Smooth muscle cell (in vitro differentiated cells): ENCODE results near the gene RIPOR1. TPM values are rescaled to one million over a fixed set of nuclear protein-coding genes. Genes with fewer than 3 reads are reported as not detected.

Source experiments
- DNase-seq: peaks from one replicate; lab custom pipeline; 2025; ENCODE audit not compliant: unreplicated experiment; lab: John Stamatoyannopoulos, UW
- H2AFZ ChIP-seq: fragments of 200-600 bp; sonication (generic); 2 replicates; pipeline ENCODE4 v1.6.0; 2016; ENCODE audit warnings: antibody characterized with exemption, low read depth, mild to moderate bottlenecking
- H3F3A ChIP-seq: fragments of 200-600 bp; sonication (generic); 2 replicates; pipeline ENCODE4 v1.6.0; 2017; ENCODE audit warnings: antibody characterized with exemption, low read depth
- H3K27ac ChIP-seq: fragments of 200-600 bp; sonication (generic); 2 replicates; pipeline ENCODE4 v1.5.1; 2016; ENCODE audit warnings: low read depth, mild to moderate bottlenecking
- H3K27me3 ChIP-seq: fragments of 200-600 bp; sonication (generic); 2 replicates; pipeline ENCODE4 v1.6.1; 2016; ENCODE audit warnings: low read depth, mild to moderate bottlenecking
- H3K36me3 ChIP-seq: fragments of 200-600 bp; sonication (generic); 2 replicates; pipeline ENCODE4 v1.5.1; 2016; ENCODE audit warnings: low read depth
- H3K4me1 ChIP-seq: fragments of 200-600 bp; sonication (generic); 2 replicates; pipeline ENCODE4 v1.5.1; 2016; ENCODE audit warnings: low read depth
- H3K4me2 ChIP-seq: fragments of 200-600 bp; sonication (generic); 2 replicates; pipeline ENCODE4 v1.6.0; 2016; ENCODE audit warnings: mild to moderate bottlenecking
- H3K4me3 ChIP-seq: fragments of 200-600 bp; sonication (generic); 2 replicates; pipeline ENCODE4 v1.5.1; 2016; ENCODE audit warnings: mild to moderate bottlenecking
- H3K79me2 ChIP-seq: fragments of 200-600 bp; sonication (generic); 2 replicates; pipeline ENCODE4 v1.6.0; 2016; ENCODE audit warnings: low read depth, mild to moderate bottlenecking
- H3K9ac ChIP-seq: fragments of 200-600 bp; sonication (generic); 2 replicates; pipeline ENCODE4 v1.6.0; 2016; ENCODE audit warnings: low read depth
- H3K9me3 ChIP-seq: fragments of 200-600 bp; sonication (generic); replicated peaks from 2 replicates; pipeline ENCODE4 v1.5.1; 2016; ENCODE audit warnings: low read depth
- H4K20me1 ChIP-seq: fragments of 200-600 bp; sonication (generic); 2 replicates; pipeline ENCODE4 v1.6.0; 2016; ENCODE audit warnings: low read depth
- CTCF ChIP-seq: fragments of 200-600 bp; sonication (generic); IDR thresholded peaks from 2 replicates; pipeline ENCODE4 v1.5.1; 2017; ENCODE audit warnings: borderline replicate concordance, mild to moderate bottlenecking, antibody characterized with exemption; ENCODE audit not compliant: insufficient read depth, poor library complexity, severe bottlenecking
- WGBS: methylation state at CpG from one replicate; pipeline ENCODE4 v1.1.7; 2016; ENCODE audit warnings: low lambda C conversion rate; 5-methylcytosine and 5-hydroxymethylcytosine counted together
- polyA plus RNA-seq: library from polyadenylated mRNA; unstranded; fragments of >200 nt; fragmentation: Nextera tagmentation; extraction: Ambion mirVana; gene quantifications from 2 replicates; pipeline ENCODE4 v1.2.1, GENCODE V29; 2016
- total RNA-seq: library from RNA; depleted of rRNA; stranded (reverse); fragments of >200 nt; gene quantifications from 2 replicates; pipeline ENCODE4 v1.2.3, GENCODE V29; 2014

The RIPOR1 gene
- total and polyA plus RNA-seq, 2 experiments from 2014 or later, result 26.6 to 47.3 TPM

GRCh38 chr16:67518676-67519075, 10.0 kb upstream of the RIPOR1 start:
- H3K27ac ChIP-seq, result no peak overlapping the region
- H3K4me2 ChIP-seq, result no peak overlapping the region
- no peak for DNase-seq
- no peaks in the 10 kb centered on the region for H3K9me3 ChIP-seq
- H3K27me3 ChIP-seq, result no peaks in the 10 kb centered on the region
- H3K4me3 ChIP-seq, result no peak overlapping the region
- no peaks in the 10 kb centered on the region for H4K20me1 ChIP-seq
- peaks cover 17% of the 10 kb centered on the region for H3F3A ChIP-seq
- no peaks in the 10 kb centered on the region for H3K79me2 ChIP-seq
- H3K36me3 ChIP-seq, result no peaks in the 10 kb centered on the region
- no peak overlapping the region for H3K9ac ChIP-seq
- H2AFZ ChIP-seq, result no peak overlapping the region
- WGBS, result 94% methylated on average over 8 of the region's 8 CpGs
- peaks cover 3% of the 10 kb centered on the region for H3K4me1 ChIP-seq
- TF ChIP-seq CTCF, result no peak

- H3K27ac ChIP-seq, result no peak overlapping the region
- H3K36me3 ChIP-seq, result no peaks in the 10 kb centered on the region
- no peaks in the 10 kb centered on the region for H3K9me3 ChIP-seq
- no peak overlapping the region for H3K4me2 ChIP-seq
- DNase-seq, result no peak
- no peak overlapping the region for H3K4me3 ChIP-seq
- H3K27me3 ChIP-seq, result no peaks in the 10 kb centered on the region
- peaks cover 17% of the 10 kb centered on the region for H3F3A ChIP-seq
- 92% methylated on average over 4 of the region's 4 CpGs for WGBS
- no peaks in the 10 kb centered on the region for H4K20me1 ChIP-seq
- peaks cover 3% of the 10 kb centered on the region for H3K4me1 ChIP-seq
- H2AFZ ChIP-seq, result no peak overlapping the region
- H3K9ac ChIP-seq, result no peak overlapping the region
- TF ChIP-seq CTCF, result no peak
- no peaks in the 10 kb centered on the region for H3K79me2 ChIP-seq
These were observed 9.4 kb upstream of the RIPOR1 start for GRCh38 chr16:67519242-67519641.

GRCh38 chr16:67521095-67521804, 7.4 kb upstream of the RIPOR1 start:
- Histone ChIP-seq H4K20me1 (no peaks in the 10 kb centered on the region), H3F3A (peaks cover 9% of the 10 kb centered on the region)

More at GRCh38 chr16:67521095-67521804, 7.4 kb upstream of the RIPOR1 start:
- peak; percentile 90 for DNase-seq
- H3K27me3 ChIP-seq, result no peaks in the 10 kb centered on the region
- H3K79me2 ChIP-seq, result no peaks in the 10 kb centered on the region
- peak; percentile 76 for TF ChIP-seq CTCF
- H3K4me3 ChIP-seq, result peak overlapping the region; percentile 59
- H3K4me2 ChIP-seq, result peak overlapping the region; percentile 89
- no peaks in the 10 kb centered on the region for H3K36me3 ChIP-seq
- WGBS, result under 1% methylated on average over 25 of the region's 25 CpGs
- peak overlapping the region; percentile 95 for H3K27ac ChIP-seq
- no peaks in the 10 kb centered on the region for H3K9me3 ChIP-seq
- peak overlapping the region; percentile 60 for H2AFZ ChIP-seq
- peak overlapping the region; percentile 80 for H3K9ac ChIP-seq
- H3K4me1 ChIP-seq, result peaks cover 3% of the 10 kb centered on the region
